ENCODE measurements around the gene TCP10L.

DNA sequence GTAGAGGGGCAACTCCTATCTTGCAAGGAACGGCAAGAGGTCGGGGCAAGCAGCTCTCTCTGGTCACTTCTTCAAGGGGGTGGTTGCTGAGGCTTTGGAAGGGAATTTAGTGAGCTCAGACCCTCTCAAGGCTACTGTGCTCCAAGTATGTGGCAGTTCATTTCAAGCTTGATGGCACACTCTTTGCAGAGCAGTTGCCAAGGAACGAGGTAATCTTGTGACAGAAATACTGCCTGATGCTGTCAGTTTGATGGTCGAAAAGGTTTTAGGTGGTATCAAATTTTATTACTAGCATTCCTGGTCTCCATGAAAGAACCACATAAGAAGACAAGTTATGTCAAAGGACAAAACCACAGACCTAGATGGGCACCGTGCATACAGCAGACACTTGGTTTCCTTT lies 13.8 kb upstream of the TCP10L start:
- TF ChIP-seq, protein P1, sequence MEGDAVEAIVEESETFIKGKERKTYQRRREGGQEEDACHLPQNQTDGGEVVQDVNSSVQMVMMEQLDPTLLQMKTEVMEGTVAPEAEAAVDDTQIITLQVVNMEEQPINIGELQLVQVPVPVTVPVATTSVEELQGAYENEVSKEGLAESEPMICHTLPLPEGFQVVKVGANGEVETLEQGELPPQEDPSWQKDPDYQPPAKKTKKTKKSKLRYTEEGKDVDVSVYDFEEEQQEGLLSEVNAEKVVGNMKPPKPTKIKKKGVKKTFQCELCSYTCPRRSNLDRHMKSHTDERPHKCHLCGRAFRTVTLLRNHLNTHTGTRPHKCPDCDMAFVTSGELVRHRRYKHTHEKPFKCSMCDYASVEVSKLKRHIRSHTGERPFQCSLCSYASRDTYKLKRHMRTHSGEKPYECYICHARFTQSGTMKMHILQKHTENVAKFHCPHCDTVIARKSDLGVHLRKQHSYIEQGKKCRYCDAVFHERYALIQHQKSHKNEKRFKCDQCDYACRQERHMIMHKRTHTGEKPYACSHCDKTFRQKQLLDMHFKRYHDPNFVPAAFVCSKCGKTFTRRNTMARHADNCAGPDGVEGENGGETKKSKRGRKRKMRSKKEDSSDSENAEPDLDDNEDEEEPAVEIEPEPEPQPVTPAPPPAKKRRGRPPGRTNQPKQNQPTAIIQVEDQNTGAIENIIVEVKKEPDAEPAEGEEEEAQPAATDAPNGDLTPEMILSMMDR (IDR thresholded peaks at IDR 0.05): no peak
- TF ChIP-seq POLR2A (IDR thresholded peaks at IDR 0.05) (no peak), POLR2AphosphoS5 (IDR thresholded peaks at IDR 0.05) (no peak), EP300 (IDR thresholded peaks at IDR 0.05) (no peak)
